ENCODE measurements around the gene SHC1.

SHC1 gene

GRCh38 chr1:154999571-155000410 is 29.2 kb upstream of the SHC1 start:
- Histone ChIP-seq H3K27me3 (ENCODE audit: low read length) (no peaks in the 10 kb centered on the region), H3K9me3 (ENCODE audit: insufficient read depth, low read length) (no peaks in the 10 kb centered on the region), H3F3A (ENCODE audit: insufficient read depth) (peaks cover 16% of the 10 kb centered on the region), H3K27ac (ENCODE audit: low read depth, low read length) (peak overlapping the region; percentile 50), H3K9ac (ENCODE audit: low read length) (peak overlapping the region; percentile 25), H4K20me1 (ENCODE audit: low read depth, low read length) (no peaks in the 10 kb centered on the region), H3K4me3 (ENCODE audit: insufficient read depth, low read length, poor library complexity, severe bottlenecking) (peak overlapping the region; percentile 40), H3K36me3 (ENCODE audit: low read length) (no peaks in the 10 kb centered on the region), H3K79me2 (ENCODE audit: insufficient read depth, low read length) (no peaks in the 10 kb centered on the region), H3K9me2 (replicated peaks; ENCODE audit: insufficient read depth, low read length) (no peaks in the 10 kb centered on the region), H2AFZ (ENCODE audit: low read depth, low read length, severe bottlenecking) (no peak overlapping the region), H3K4me2 (ENCODE audit: low read depth, low read length, poor library complexity, severe bottlenecking) (peak overlapping the region; percentile 60)
- TF ChIP-seq CTCF (IDR thresholded peaks at IDR 0.05; ENCODE audit: insufficient read depth, low read length, poor library complexity, severe bottlenecking) (no peak), EZH2phosphoT487 (conservative IDR thresholded peaks at IDR 0.05; ENCODE audit: low read length) (peak; percentile 93; the same call in 1 of the 2 replicates)

DNA sequence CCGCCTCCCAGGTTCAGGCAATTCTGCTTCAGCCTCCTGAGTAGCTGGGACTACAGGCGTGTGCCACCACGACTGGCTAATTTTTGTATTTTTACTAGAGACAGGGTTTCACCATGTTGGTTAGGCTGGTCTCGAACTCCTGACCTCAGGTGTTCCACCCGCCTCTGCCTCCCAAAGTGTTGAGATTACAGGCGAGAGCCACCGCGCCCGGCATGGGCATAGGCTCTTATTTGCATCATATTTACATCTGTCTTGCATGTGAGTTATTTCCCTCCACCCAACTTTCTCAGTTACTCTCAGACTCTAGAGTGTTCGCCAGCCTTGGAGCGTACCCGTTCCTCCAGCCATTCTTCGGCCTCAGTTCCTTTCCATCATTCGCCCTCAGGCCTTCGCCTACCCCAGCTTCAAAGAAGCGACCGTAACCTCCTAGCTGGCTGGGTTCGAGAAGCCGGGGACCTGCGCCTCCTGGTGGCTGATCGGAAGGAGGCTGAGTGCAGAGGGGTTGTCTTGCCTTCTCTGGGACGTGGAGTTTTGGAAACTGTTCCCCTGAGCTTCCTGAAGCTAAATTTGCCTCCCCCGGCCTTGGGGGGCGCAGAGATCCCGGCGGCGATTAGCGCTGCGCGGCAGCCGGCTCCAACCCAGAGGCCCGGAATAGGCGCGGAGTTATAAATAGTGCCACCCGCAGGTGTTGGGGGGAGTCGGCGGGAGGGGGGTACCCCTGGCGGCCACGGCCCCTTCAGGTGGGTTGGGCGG is 28.4 kb upstream of the SHC1 start:
- TF ChIP-seq EZH2phosphoT487 (conservative IDR thresholded peaks at IDR 0.05; ENCODE audit: low read length) (no peak), CTCF (IDR thresholded peaks at IDR 0.05; ENCODE audit: insufficient read depth, low read length, poor library complexity, severe bottlenecking) (peak; percentile 96)
- Histone ChIP-seq H3K36me3 (ENCODE audit: low read length) (no peaks in the 10 kb centered on the region), H3K9me2 (replicated peaks; ENCODE audit: insufficient read depth, low read length) (no peaks in the 10 kb centered on the region), H2AFZ (ENCODE audit: low read depth, low read length, severe bottlenecking) (no peak overlapping the region), H3K4me2 (ENCODE audit: low read depth, low read length, poor library complexity, severe bottlenecking) (peak overlapping the region; percentile 60), H3K9me3 (ENCODE audit: insufficient read depth, low read length) (no peaks in the 10 kb centered on the region), H3K79me2 (ENCODE audit: insufficient read depth, low read length) (no peaks in the 10 kb centered on the region), H3F3A (ENCODE audit: insufficient read depth) (peaks cover 16% of the 10 kb centered on the region), H3K27me3 (ENCODE audit: low read length) (no peaks in the 10 kb centered on the region), H3K4me3 (ENCODE audit: insufficient read depth, low read length, poor library complexity, severe bottlenecking) (peak overlapping the region; percentile 30), H4K20me1 (ENCODE audit: low read depth, low read length) (no peaks in the 10 kb centered on the region), H3K9ac (ENCODE audit: low read length) (no peak overlapping the region), H3K27ac (ENCODE audit: low read depth, low read length) (no peak overlapping the region)

DNA sequence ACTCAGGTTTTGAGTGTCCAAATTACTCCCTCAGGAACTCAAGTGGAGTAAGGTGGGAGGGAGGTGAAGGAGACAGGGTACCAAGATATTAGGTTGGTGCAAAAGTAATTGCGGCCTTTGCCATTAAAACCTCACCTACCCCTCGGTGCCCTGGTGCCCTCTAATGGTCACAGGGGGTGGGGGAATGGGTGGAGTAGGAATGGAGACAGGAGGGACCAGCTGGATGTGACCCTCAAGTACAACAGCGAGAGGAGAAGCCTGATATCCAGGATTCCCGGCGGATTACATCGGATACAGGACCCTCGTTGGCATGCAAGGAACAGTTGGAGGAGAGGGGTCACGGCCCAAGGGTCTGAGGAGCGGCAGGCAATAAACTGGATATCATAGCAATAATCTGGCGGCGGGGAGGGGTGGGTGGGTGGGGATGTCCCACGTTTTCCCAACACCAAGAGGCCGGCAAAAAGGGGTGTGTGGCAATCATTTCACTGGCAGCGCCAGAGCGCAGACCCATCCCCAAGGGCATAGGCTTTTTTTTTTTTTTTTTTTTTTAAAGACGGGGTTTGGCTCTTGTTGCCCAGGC is 27.7 kb upstream of the SHC1 start:
- no peaks in the 10 kb centered on the region for H3K36me3 ChIP-seq (ENCODE audit: low read length)
- no peak overlapping the region for H3K27ac ChIP-seq (ENCODE audit: low read depth, low read length)
- no peaks in the 10 kb centered on the region for H3K27me3 ChIP-seq (ENCODE audit: low read length)
- no peaks in the 10 kb centered on the region for H3K79me2 ChIP-seq (ENCODE audit: insufficient read depth, low read length)
- H3K4me3 ChIP-seq (ENCODE audit: insufficient read depth, low read length, poor library complexity, severe bottlenecking): no peak overlapping the region
- no peak overlapping the region for H2AFZ ChIP-seq (ENCODE audit: low read depth, low read length, severe bottlenecking)
- H3K9ac ChIP-seq (ENCODE audit: low read length): no peak overlapping the region
- H4K20me1 ChIP-seq (ENCODE audit: low read depth, low read length): no peaks in the 10 kb centered on the region
- no peaks in the 10 kb centered on the region for H3K9me2 ChIP-seq (replicated peaks; ENCODE audit: insufficient read depth, low read length)
- H3K4me2 ChIP-seq (ENCODE audit: low read depth, low read length, poor library complexity, severe bottlenecking): no peak overlapping the region
- no peaks in the 10 kb centered on the region for H3K9me3 ChIP-seq (ENCODE audit: insufficient read depth, low read length)
- TF ChIP-seq CTCF (IDR thresholded peaks at IDR 0.05; ENCODE audit: insufficient read depth, low read length, poor library complexity, severe bottlenecking): no peak
- no peak for TF ChIP-seq EZH2phosphoT487 (conservative IDR thresholded peaks at IDR 0.05; ENCODE audit: low read length)
- H3F3A ChIP-seq (ENCODE audit: insufficient read depth): peaks cover 16% of the 10 kb centered on the region
